Trophoblast cell (in vitro differentiated cells and primary cell): Measurements from ENCODE around the gene PACS2.

Source experiments
- DNase-seq, 2 donors: peaks; one replicate each; pipeline ENCODE4 v3.0.0-alpha.2; 2016
- H2AFZ ChIP-seq: 2 replicates; pipeline ENCODE4 v1.6.1; 2013; ENCODE audit warnings: low read length, moderate library complexity, mild to moderate bottlenecking; ENCODE audit not compliant: insufficient read depth, poor library complexity
- H2AK5ac ChIP-seq: 2 replicates; pipeline ENCODE4 v1.6.1; 2013; ENCODE audit warnings: mild to moderate bottlenecking, low read length
- H2BK120ac ChIP-seq: 2 replicates; pipeline ENCODE4 v1.6.1; 2013; ENCODE audit warnings: low read length, mild to moderate bottlenecking, moderate library complexity; ENCODE audit not compliant: insufficient read depth, poor library complexity
- H2BK12ac ChIP-seq: 2 replicates; pipeline ENCODE4 v1.6.1; 2013; ENCODE audit warnings: mild to moderate bottlenecking, low read length, moderate library complexity
- H2BK5ac ChIP-seq: 2 replicates; pipeline ENCODE4 v1.6.1; 2013; ENCODE audit warnings: low read length, low read depth, moderate library complexity, mild to moderate bottlenecking; ENCODE audit not compliant: poor library complexity
- H3K14ac ChIP-seq: 2 replicates; pipeline ENCODE4 v1.6.1; 2013; ENCODE audit warnings: mild to moderate bottlenecking, low read length
- H3K18ac ChIP-seq: 2 replicates; pipeline ENCODE4 v1.6.1; 2013; ENCODE audit warnings: mild to moderate bottlenecking, low read length
- H3K23ac ChIP-seq: 2 replicates; pipeline ENCODE4 v1.6.1; 2013; ENCODE audit warnings: low read length
- H3K27ac ChIP-seq: 2 replicates; pipeline ENCODE4 v1.5.1; 2013; ENCODE audit warnings: low read depth, mild to moderate bottlenecking, inconsistent platforms, low read length, moderate library complexity
- H3K27me3 ChIP-seq: 2 replicates; pipeline ENCODE4 v1.6.1; 2013; ENCODE audit warnings: inconsistent platforms, mild to moderate bottlenecking, low read length, moderate library complexity; ENCODE audit not compliant: insufficient read depth
- H3K36me3 ChIP-seq, 2 experiments: 1 replicate in 1 of 2; 2 replicates in 1 of 2; pipeline ENCODE4 v1.6.1; 2013; ENCODE audit warnings: low read length in 2 of 2, mild to moderate bottlenecking in 2 of 2, moderate library complexity in 1 of 2; ENCODE audit not compliant: insufficient read depth in 2 of 2, control insufficient read depth in 1 of 2
- H3K4ac ChIP-seq: 2 replicates; pipeline ENCODE4 v1.6.1; 2013; ENCODE audit warnings: low read depth, mild to moderate bottlenecking, low read length, moderate library complexity
- H3K4me1 ChIP-seq, 2 experiments: 1 replicate in 1 of 2; 2 replicates in 1 of 2; pipeline ENCODE4 v1.6.1; 2013; ENCODE audit warnings: low read length in 2 of 2, mild to moderate bottlenecking in 2 of 2, moderate library complexity in 1 of 2; ENCODE audit not compliant: insufficient read depth in 2 of 2, control insufficient read depth in 1 of 2
- H3K4me2 ChIP-seq: 2 replicates; pipeline ENCODE4 v1.6.1; 2013; ENCODE audit warnings: inconsistent platforms, mild to moderate bottlenecking, low read length, moderate library complexity
- H3K4me3 ChIP-seq: 2 replicates; pipeline ENCODE4 v1.5.1; 2013; ENCODE audit warnings: mild to moderate bottlenecking, low read depth, low read length, inconsistent platforms
- H3K79me1 ChIP-seq: one replicate; pipeline ENCODE4 v1.6.1; 2013; ENCODE audit warnings: low read length
- H3K79me2 ChIP-seq: 2 replicates; pipeline ENCODE4 v1.6.1; 2013; ENCODE audit warnings: low read length, mild to moderate bottlenecking; ENCODE audit not compliant: control insufficient read depth, insufficient read depth, poor library complexity
- H3K9ac ChIP-seq: 2 replicates; pipeline ENCODE4 v1.6.1; 2013; ENCODE audit warnings: mild to moderate bottlenecking, low read length
- H3K9me3 ChIP-seq: 2 replicates; pipeline ENCODE4 v1.6.1; 2013; ENCODE audit warnings: low read depth, mild to moderate bottlenecking, control low read depth, inconsistent platforms, low read length; ENCODE audit not compliant: insufficient read depth
- H4K12ac ChIP-seq: 2 replicates; pipeline ENCODE4 v1.6.1; 2013; ENCODE audit warnings: low read depth, mild to moderate bottlenecking, low read length, moderate library complexity
- H4K8ac ChIP-seq: 2 replicates; pipeline ENCODE4 v1.6.1; 2013; ENCODE audit warnings: low read depth, mild to moderate bottlenecking, low read length, moderate library complexity
- H4K91ac ChIP-seq: one replicate; pipeline ENCODE4 v1.6.1; 2013; ENCODE audit warnings: low read depth, mild to moderate bottlenecking, low read length, moderate library complexity
- WGBS: extraction: QIAGEN DNeasy Blood & Tissue Kit; methylation state at CpG from one replicate; pipeline ENCODE4 v1.1.7; 2013; ENCODE audit warnings: missing lambda C conversion rate; ENCODE audit not compliant: insufficient read length, insufficient coverage; ENCODE audit errors: extremely low coverage; 5-methylcytosine and 5-hydroxymethylcytosine counted together

The PACS2 gene

DNA sequence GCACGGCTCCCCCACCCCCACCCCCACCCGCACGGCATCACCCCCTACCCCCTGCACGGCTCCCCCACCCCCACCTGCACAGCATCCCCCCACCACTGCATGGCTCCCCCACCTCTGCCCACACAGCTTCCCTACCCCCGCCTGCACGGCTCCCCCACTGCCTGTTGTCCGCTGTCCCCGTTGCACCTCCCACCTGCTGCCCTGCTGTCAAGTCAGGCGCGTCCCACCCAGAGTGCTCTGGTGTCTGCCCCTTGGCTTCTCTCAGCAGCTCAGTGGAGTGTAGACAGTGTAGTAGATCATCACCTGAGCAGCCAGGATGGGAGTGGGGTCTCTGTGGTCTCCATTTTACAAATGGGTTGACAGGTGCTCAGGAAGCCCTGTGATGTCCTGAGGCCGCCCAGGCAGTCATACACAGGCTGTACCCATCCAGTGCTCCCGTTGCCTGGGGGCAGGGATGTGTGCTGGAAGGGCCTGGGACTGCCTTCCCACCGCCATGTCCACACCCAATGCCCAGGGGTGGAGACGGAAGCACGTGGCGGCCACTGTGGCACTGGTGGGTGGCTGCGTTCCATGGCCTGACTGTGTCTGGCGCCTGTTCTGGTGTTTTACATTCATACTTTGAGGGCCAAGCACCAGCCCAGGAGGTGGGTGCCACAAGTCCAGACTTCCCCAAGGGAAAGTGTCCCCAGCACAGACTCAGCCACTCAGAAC lies 32.5 kb downstream of the PACS2 start:
- no peak overlapping the region for H3K27ac ChIP-seq
- H2AFZ ChIP-seq = no peak overlapping the region
- H3K4me1 ChIP-seq = no peaks in the 10 kb centered on the region
- no peaks in the 10 kb centered on the region for H3K79me1 ChIP-seq
- peaks cover 4% of the 10 kb centered on the region for H3K9me3 ChIP-seq
- H2BK120ac ChIP-seq = no peak overlapping the region
- no peak overlapping the region for H2BK12ac ChIP-seq
- H3K27me3 ChIP-seq = no peaks in the 10 kb centered on the region
- no peak overlapping the region for H2AK5ac ChIP-seq
- H3K18ac ChIP-seq = no peak overlapping the region
- no peak overlapping the region for H4K91ac ChIP-seq
- no CpG with 5 or more reads among the region's 18 CpGs for WGBS
- H3K9ac ChIP-seq = no peak overlapping the region
- no peak overlapping the region for H4K8ac ChIP-seq
- H4K12ac ChIP-seq = no peak overlapping the region
- no peak overlapping the region for H3K4ac ChIP-seq
- no peaks in the 10 kb centered on the region for H3K79me2 ChIP-seq
- peaks cover 0 to 4% of the 10 kb centered on the region in 2 experiments for H3K36me3 ChIP-seq
- no peak overlapping the region for H3K14ac ChIP-seq
- DNase-seq = no peak
- H3K4me3 ChIP-seq = no peak overlapping the region
- H3K4me2 ChIP-seq = no peak overlapping the region
- H2BK5ac ChIP-seq = no peak overlapping the region
- no peak overlapping the region for H3K23ac ChIP-seq

DNA sequence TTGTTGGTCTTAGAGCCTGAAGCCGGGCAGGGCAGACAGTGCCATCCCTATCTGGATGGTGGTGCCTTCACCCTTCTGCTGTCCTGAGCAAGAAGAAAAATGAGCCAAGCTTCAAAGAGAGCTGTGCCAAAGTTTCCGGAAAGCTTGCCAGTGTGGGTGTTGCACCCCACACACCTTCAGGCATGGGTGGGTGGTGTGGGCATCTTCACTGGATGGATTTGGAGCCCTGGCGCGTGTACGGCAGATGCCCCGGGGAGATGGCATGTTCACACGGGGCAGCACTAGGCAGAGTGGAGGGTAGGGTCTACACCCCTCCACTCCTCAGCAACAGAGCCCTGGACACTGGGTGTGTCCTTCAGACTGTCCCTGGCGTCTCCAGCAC lies 33.0 kb downstream of the PACS2 start:
- Histone ChIP-seq H3K4me2 (no peak overlapping the region), H3K79me2 (no peaks in the 10 kb centered on the region), H3K23ac (no peak overlapping the region), H3K14ac (no peak overlapping the region), H2BK12ac (no peak overlapping the region), H2BK5ac (no peak overlapping the region), H4K91ac (no peak overlapping the region), H2BK120ac (no peak overlapping the region), H3K4me3 (no peak overlapping the region), H3K4ac (no peak overlapping the region), H3K79me1 (no peaks in the 10 kb centered on the region), H4K12ac (no peak overlapping the region), H3K27ac (no peak overlapping the region), H2AK5ac (no peak overlapping the region), H3K9ac (no peak overlapping the region), H2AFZ (no peak overlapping the region), H3K18ac (no peak overlapping the region), H3K36me3 (peaks cover 0 to 4% of the 10 kb centered on the region in 2 experiments), H3K4me1 (no peaks in the 10 kb centered on the region), H3K27me3 (no peaks in the 10 kb centered on the region), H4K8ac (no peak overlapping the region), H3K9me3 (peaks cover 4% of the 10 kb centered on the region)
- WGBS = no CpG with 5 or more reads among the region's 8 CpGs
- no peak for DNase-seq

- no peaks in the 10 kb centered on the region for H3K4me1 ChIP-seq
- no peak overlapping the region for H4K12ac ChIP-seq
- no peak overlapping the region for H3K4me3 ChIP-seq
- H4K8ac ChIP-seq = no peak overlapping the region
- no peak overlapping the region for H3K14ac ChIP-seq
- H2BK5ac ChIP-seq = no peak overlapping the region
- H3K18ac ChIP-seq = no peak overlapping the region
- no peak overlapping the region for H3K9ac ChIP-seq
- WGBS = no CpG with 5 or more reads among the region's 26 CpGs
- no peak overlapping the region for H2AFZ ChIP-seq
- no peak overlapping the region for H2AK5ac ChIP-seq
- H3K23ac ChIP-seq = no peak overlapping the region
- H3K79me2 ChIP-seq = no peaks in the 10 kb centered on the region
- H3K4me2 ChIP-seq = no peak overlapping the region
- DNase-seq = no peak
- no peaks in the 10 kb centered on the region for H3K79me1 ChIP-seq
- H4K91ac ChIP-seq = no peak overlapping the region
- peaks cover 0 to 4% of the 10 kb centered on the region in 2 experiments for H3K36me3 ChIP-seq
- H3K9me3 ChIP-seq = peaks cover 4% of the 10 kb centered on the region
- no peak overlapping the region for H2BK120ac ChIP-seq
- no peak overlapping the region for H3K27ac ChIP-seq
- no peak overlapping the region for H2BK12ac ChIP-seq
- no peak overlapping the region for H3K4ac ChIP-seq
- no peaks in the 10 kb centered on the region for H3K27me3 ChIP-seq
Measured at GRCh38 chr14:105348169-105348944, 33.8 kb downstream of the PACS2 start.

- no CpG with 5 or more reads among the region's 19 CpGs for WGBS
Measured at GRCh38 chr14:105348945-105349699, 34.6 kb downstream of the PACS2 start.

More at GRCh38 chr14:105348945-105349699, 34.6 kb downstream of the PACS2 start:
- Histone ChIP-seq H3K9me3 (peaks cover 4% of the 10 kb centered on the region), H3K36me3 (peaks cover 0 to 4% of the 10 kb centered on the region in 2 experiments), H4K8ac (no peak overlapping the region), H3K4ac (no peak overlapping the region), H4K91ac (no peak overlapping the region), H3K4me1 (no peaks in the 10 kb centered on the region), H3K27me3 (no peaks in the 10 kb centered on the region), H3K79me1 (no peaks in the 10 kb centered on the region), H4K12ac (no peak overlapping the region), H3K4me2 (no peak overlapping the region), H2BK120ac (no peak overlapping the region), H3K18ac (no peak overlapping the region), H3K4me3 (no peak overlapping the region), H3K79me2 (no peaks in the 10 kb centered on the region), H3K27ac (no peak overlapping the region), H2AFZ (no peak overlapping the region), H2BK12ac (no peak overlapping the region), H3K9ac (no peak overlapping the region), H2AK5ac (no peak overlapping the region), H3K23ac (no peak overlapping the region), H3K14ac (no peak overlapping the region), H2BK5ac (no peak overlapping the region)
- no peak for DNase-seq
